ENCODE measurements around the gene CHGA.

CHGA gene

GRCh38 chr14:92903359-92903758 is 19.6 kb upstream of the CHGA start:
- DNase-seq (ENCODE audit: low read depth in 1 of 2, low spot score in 1 of 2): no peak
- no peak for TF ChIP-seq CTCF (IDR thresholded peaks at IDR 0.05; ENCODE audit: insufficient read depth, low read length)
- no peak for TF ChIP-seq SPI1 (IDR thresholded peaks at IDR 0.05; ENCODE audit: borderline replicate concordance, low read depth)
- no peak for TF ChIP-seq POLR2AphosphoS5 (IDR thresholded peaks at IDR 0.05; ENCODE audit: low read depth)
- TF ChIP-seq REST (IDR thresholded peaks at IDR 0.05; ENCODE audit: insufficient replicate concordance, low read depth): no peak
- TF ChIP-seq GABPA (IDR thresholded peaks at IDR 0.05; ENCODE audit: low read depth): no peak

DNA sequence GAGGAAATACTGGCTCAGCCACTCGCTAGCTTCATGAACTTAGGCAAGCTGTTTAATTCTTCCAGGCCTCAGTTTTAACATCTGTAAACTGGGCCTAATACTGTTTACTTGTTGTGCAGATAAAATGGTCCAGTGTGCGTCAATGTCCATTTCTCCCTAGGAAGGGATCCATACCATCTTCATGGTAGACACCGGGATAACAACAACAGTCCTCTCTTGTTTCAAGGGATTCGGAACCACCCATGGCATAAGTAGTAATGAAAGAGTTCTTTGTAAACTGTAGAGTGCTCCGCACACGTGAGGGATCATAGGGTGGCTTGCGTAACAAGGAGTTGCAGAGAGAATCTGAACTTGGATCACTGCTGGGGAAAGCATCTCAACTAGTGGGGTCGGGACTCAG is 17.3 kb upstream of the CHGA start:
- H3K27ac ChIP-seq (replicated peaks): no peak overlapping the region
- peaks cover 5% of the 10 kb centered on the region for H3K27me3 ChIP-seq (ENCODE audit: insufficient read depth, poor library complexity, severe bottlenecking)

More at GRCh38 chr14:92903359-92903758, 19.6 kb upstream of the CHGA start:
- Histone ChIP-seq H3K4me3 (replicated peaks; ENCODE audit: insufficient read depth, low read length) (no peak overlapping the region), H3K27ac (replicated peaks) (no peak overlapping the region), H3K27me3 (ENCODE audit: insufficient read depth, poor library complexity, severe bottlenecking) (peaks cover 7% of the 10 kb centered on the region)

GRCh38 chr14:92906420-92906819 is 16.5 kb upstream of the CHGA start:
- H3K27me3 ChIP-seq (ENCODE audit: insufficient read depth, poor library complexity, severe bottlenecking): peaks cover 5% of the 10 kb centered on the region
- DNase-seq (ENCODE audit: low read depth in 1 of 2, low spot score in 1 of 2): no peak
- TF ChIP-seq REST (IDR thresholded peaks at IDR 0.05; ENCODE audit: insufficient replicate concordance, low read depth): no peak
- TF ChIP-seq POLR2AphosphoS5 (IDR thresholded peaks at IDR 0.05; ENCODE audit: low read depth): no peak
- TF ChIP-seq CTCF (IDR thresholded peaks at IDR 0.05; ENCODE audit: insufficient read depth, low read length): no peak
- no peak for TF ChIP-seq SPI1 (IDR thresholded peaks at IDR 0.05; ENCODE audit: borderline replicate concordance, low read depth)
- no peak for TF ChIP-seq GABPA (IDR thresholded peaks at IDR 0.05; ENCODE audit: low read depth)
- no peak overlapping the region for H3K27ac ChIP-seq (replicated peaks)
- H3K4me3 ChIP-seq (replicated peaks; ENCODE audit: insufficient read depth, low read length): no peak overlapping the region

More for the DNA sequence above, 17.3 kb upstream of the CHGA start:
- H3K4me3 ChIP-seq (replicated peaks; ENCODE audit: insufficient read depth, low read length): no peak overlapping the region
- no peak for DNase-seq (ENCODE audit: low read depth in 1 of 2, low spot score in 1 of 2)
- no peak for TF ChIP-seq REST (IDR thresholded peaks at IDR 0.05; ENCODE audit: insufficient replicate concordance, low read depth)
- no peak for TF ChIP-seq SPI1 (IDR thresholded peaks at IDR 0.05; ENCODE audit: borderline replicate concordance, low read depth)
- TF ChIP-seq POLR2AphosphoS5 (IDR thresholded peaks at IDR 0.05; ENCODE audit: low read depth): no peak
- no peak for TF ChIP-seq CTCF (IDR thresholded peaks at IDR 0.05; ENCODE audit: insufficient read depth, low read length)
- TF ChIP-seq GABPA (IDR thresholded peaks at IDR 0.05; ENCODE audit: low read depth): no peak

Measured in HL-60 (cell line).